Parathyroid adenoma (tissue), 2 donors: ENCODE measurements around the gene INPP5A.

ENCODE experiments used
- H2AFZ ChIP-seq: fragments of 300-600 bp; sonication (generic); one replicate; pipeline ENCODE4 v1.7.0; 2017; ENCODE audit warnings: antibody characterized with exemption, mild to moderate bottlenecking
- H3K27ac ChIP-seq: fragments of 300-600 bp; sonication (generic); one replicate; pipeline ENCODE4 v1.7.0; 2017
- H3K27me3 ChIP-seq: fragments of 300-600 bp; sonication (generic); one replicate; pipeline ENCODE4 v1.7.0; 2017; ENCODE audit warnings: low read length; ENCODE audit not compliant: control insufficient read depth, insufficient read depth
- H3K36me3 ChIP-seq: fragments of 300-600 bp; sonication (generic); one replicate; pipeline ENCODE4 v1.7.0; 2017; ENCODE audit warnings: low read length; ENCODE audit not compliant: control insufficient read depth, insufficient read depth
- H3K4me1 ChIP-seq: fragments of 300-600 bp; sonication (generic); one replicate; pipeline ENCODE4 v1.7.0; 2017; ENCODE audit warnings: control low read depth
- H3K4me2 ChIP-seq: fragments of 300-600 bp; sonication (generic); one replicate; pipeline ENCODE4 v1.7.0; 2017; ENCODE audit warnings: low read length
- H3K4me3 ChIP-seq: fragments of 300-600 bp; sonication (generic); one replicate; pipeline ENCODE4 v1.7.0; 2017; ENCODE audit warnings: low read depth, low read length
- H3K79me2 ChIP-seq: fragments of 300-600 bp; sonication (generic); one replicate; pipeline ENCODE4 v1.7.0; 2017; ENCODE audit warnings: control low read depth
- H3K9ac ChIP-seq: fragments of 300-600 bp; sonication (generic); one replicate; pipeline ENCODE4 v1.7.0; 2017; ENCODE audit warnings: mild to moderate bottlenecking
- H3K9me3 ChIP-seq: fragments of 300-600 bp; sonication (generic); one replicate; pipeline ENCODE4 v1.7.0; 2017; ENCODE audit warnings: low read length; ENCODE audit not compliant: control insufficient read depth
- TF ChIP-seq, protein P1 (sequence below): fragments of 300-600 bp; sonication (generic); IDR thresholded peaks from one replicate; pipeline ENCODE4 v1.7.0; 2017; ENCODE audit warnings: antibody characterized with exemption, mild to moderate bottlenecking
- donor health status: primary hyperparathyroidism.

The INPP5A gene

GRCh38 chr10:132499367-132499685 is 38.3 kb upstream of the INPP5A start:
- no peak overlapping the region for H3K27ac ChIP-seq
- H3K9me3 ChIP-seq = no peaks in the 10 kb centered on the region
- no peak overlapping the region for H3K4me3 ChIP-seq
- no peaks in the 10 kb centered on the region for H3K4me1 ChIP-seq
- H3K9ac ChIP-seq = no peak overlapping the region
- TF ChIP-seq, protein P1, sequence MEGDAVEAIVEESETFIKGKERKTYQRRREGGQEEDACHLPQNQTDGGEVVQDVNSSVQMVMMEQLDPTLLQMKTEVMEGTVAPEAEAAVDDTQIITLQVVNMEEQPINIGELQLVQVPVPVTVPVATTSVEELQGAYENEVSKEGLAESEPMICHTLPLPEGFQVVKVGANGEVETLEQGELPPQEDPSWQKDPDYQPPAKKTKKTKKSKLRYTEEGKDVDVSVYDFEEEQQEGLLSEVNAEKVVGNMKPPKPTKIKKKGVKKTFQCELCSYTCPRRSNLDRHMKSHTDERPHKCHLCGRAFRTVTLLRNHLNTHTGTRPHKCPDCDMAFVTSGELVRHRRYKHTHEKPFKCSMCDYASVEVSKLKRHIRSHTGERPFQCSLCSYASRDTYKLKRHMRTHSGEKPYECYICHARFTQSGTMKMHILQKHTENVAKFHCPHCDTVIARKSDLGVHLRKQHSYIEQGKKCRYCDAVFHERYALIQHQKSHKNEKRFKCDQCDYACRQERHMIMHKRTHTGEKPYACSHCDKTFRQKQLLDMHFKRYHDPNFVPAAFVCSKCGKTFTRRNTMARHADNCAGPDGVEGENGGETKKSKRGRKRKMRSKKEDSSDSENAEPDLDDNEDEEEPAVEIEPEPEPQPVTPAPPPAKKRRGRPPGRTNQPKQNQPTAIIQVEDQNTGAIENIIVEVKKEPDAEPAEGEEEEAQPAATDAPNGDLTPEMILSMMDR = no peak
- no peak overlapping the region for H3K4me2 ChIP-seq
- H3K79me2 ChIP-seq = no peaks in the 10 kb centered on the region
- no peaks in the 10 kb centered on the region for H3K36me3 ChIP-seq
- H2AFZ ChIP-seq = no peak overlapping the region
- no peaks in the 10 kb centered on the region for H3K27me3 ChIP-seq

- H3K27ac ChIP-seq = no peak overlapping the region
- TF ChIP-seq, protein P1 = no peak
- H3K9me3 ChIP-seq = no peaks in the 10 kb centered on the region
- H3K9ac ChIP-seq = no peak overlapping the region
- no peak overlapping the region for H3K4me2 ChIP-seq
- H3K4me1 ChIP-seq = no peaks in the 10 kb centered on the region
- H2AFZ ChIP-seq = no peak overlapping the region
- H3K27me3 ChIP-seq = no peaks in the 10 kb centered on the region
- H3K79me2 ChIP-seq = no peaks in the 10 kb centered on the region
- H3K36me3 ChIP-seq = no peaks in the 10 kb centered on the region
- H3K4me3 ChIP-seq = no peak overlapping the region
Measured at GRCh38 chr10:132500781-132501415, 36.7 kb upstream of the INPP5A start.

- H3K9ac ChIP-seq = no peak overlapping the region
- no peaks in the 10 kb centered on the region for H3K27me3 ChIP-seq
- no peak overlapping the region for H3K4me2 ChIP-seq
- no peaks in the 10 kb centered on the region for H3K79me2 ChIP-seq
- no peaks in the 10 kb centered on the region for H3K36me3 ChIP-seq
- no peak overlapping the region for H2AFZ ChIP-seq
- no peak overlapping the region for H3K4me3 ChIP-seq
- TF ChIP-seq, protein P1 = no peak
- H3K27ac ChIP-seq = no peak overlapping the region
- H3K9me3 ChIP-seq = no peaks in the 10 kb centered on the region
- peaks cover 5% of the 10 kb centered on the region for H3K4me1 ChIP-seq
Measured at GRCh38 chr10:132502544-132503300, 34.9 kb upstream of the INPP5A start.

GRCh38 chr10:132503581-132504421 is 33.8 kb upstream of the INPP5A start:
- H3K9ac ChIP-seq = no peak overlapping the region
- no peaks in the 10 kb centered on the region for H3K27me3 ChIP-seq
- H3K79me2 ChIP-seq = no peaks in the 10 kb centered on the region
- H3K4me2 ChIP-seq = no peak overlapping the region
- H3K36me3 ChIP-seq = no peaks in the 10 kb centered on the region
- no peak overlapping the region for H2AFZ ChIP-seq
- H3K9me3 ChIP-seq = no peaks in the 10 kb centered on the region
- H3K4me1 ChIP-seq = peaks cover 5% of the 10 kb centered on the region
- H3K4me3 ChIP-seq = no peak overlapping the region
- TF ChIP-seq, protein P1 = no peak
- no peak overlapping the region for H3K27ac ChIP-seq
